Fibroblast of lung (primary cell): ENCODE results near the gene QSOX1.

Source experiments
- EZH2 ChIP-seq: IDR thresholded peaks from 2 replicates; pipeline ENCODE4 v1.5.1; 2012; ENCODE audit warnings: low read length, control low read depth, mild to moderate bottlenecking; ENCODE audit errors: missing control alignments
- TF ChIP-seq, protein P1 (sequence below), 2 donors: IDR thresholded peaks in 1 of 2; conservative IDR thresholded peaks in 1 of 2; 1 replicate in 1 of 2; 2 replicates in 1 of 2; pipeline ENCODE4 v1.5.1; 2011 to 2012; ENCODE audit warnings: low read length in 2 of 2, control low read depth in 1 of 2, inconsistent platforms in 1 of 2, low read depth in 1 of 2, mild to moderate bottlenecking in 1 of 2

DNA sequence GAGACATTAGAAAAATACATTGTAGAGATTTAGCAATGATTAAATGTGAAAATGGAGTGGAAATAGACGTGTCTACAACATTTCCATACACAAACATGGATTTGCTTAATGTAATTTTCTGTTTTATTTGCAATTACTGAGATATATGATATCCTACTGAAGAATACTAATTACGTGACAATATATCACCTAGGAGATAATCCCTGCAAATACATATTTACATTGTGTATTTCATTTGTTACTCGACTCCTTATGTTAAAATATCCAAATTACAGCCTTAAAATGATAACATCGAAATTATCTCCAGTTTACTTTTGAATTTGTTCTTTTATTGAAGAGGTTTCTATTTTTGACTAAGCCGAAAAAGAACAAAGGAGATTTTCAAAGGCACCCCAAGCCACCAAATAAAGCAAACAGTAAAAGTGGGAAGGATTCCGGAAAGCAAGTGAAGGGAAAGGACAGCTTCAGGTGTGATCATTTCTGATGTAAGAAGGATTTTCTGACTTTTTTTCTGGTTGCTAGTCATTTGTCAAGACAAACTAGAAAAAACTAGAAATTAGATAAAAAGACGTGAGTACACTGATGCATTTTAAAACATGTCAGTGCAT is 83.3 kb downstream of the QSOX1 start:
- TF ChIP-seq, protein P1, sequence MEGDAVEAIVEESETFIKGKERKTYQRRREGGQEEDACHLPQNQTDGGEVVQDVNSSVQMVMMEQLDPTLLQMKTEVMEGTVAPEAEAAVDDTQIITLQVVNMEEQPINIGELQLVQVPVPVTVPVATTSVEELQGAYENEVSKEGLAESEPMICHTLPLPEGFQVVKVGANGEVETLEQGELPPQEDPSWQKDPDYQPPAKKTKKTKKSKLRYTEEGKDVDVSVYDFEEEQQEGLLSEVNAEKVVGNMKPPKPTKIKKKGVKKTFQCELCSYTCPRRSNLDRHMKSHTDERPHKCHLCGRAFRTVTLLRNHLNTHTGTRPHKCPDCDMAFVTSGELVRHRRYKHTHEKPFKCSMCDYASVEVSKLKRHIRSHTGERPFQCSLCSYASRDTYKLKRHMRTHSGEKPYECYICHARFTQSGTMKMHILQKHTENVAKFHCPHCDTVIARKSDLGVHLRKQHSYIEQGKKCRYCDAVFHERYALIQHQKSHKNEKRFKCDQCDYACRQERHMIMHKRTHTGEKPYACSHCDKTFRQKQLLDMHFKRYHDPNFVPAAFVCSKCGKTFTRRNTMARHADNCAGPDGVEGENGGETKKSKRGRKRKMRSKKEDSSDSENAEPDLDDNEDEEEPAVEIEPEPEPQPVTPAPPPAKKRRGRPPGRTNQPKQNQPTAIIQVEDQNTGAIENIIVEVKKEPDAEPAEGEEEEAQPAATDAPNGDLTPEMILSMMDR (conservative IDR thresholded peaks at IDR 0.05 in 1 of 2, IDR thresholded peaks at IDR 0.05 in 1 of 2; ENCODE audit: low read depth in 1 of 2, low read length in 2 of 2) = no peak
- no peak for TF ChIP-seq EZH2
